ENCODE results near the gene REC114.
"Not testable (repeated sequence)": the region's sequence is repeated elsewhere in the genome, so short reads cannot be mapped to it uniquely, and the experiment has no call there.

REC114 gene

GRCh38 chr15:73575636-73576247 lies 132.8 kb downstream of the REC114 start:
- no peak for DNase-seq (ENCODE audit: low read depth)
- TF ChIP-seq CTCF (IDR thresholded peaks at IDR 0.05; ENCODE audit: control insufficient read depth, insufficient read depth, low read depth, low read length, missing control alignments): no peak
- no peak overlapping the region for H3K4me3 ChIP-seq (ENCODE audit: control insufficient read depth, low read depth, low read length)

- not testable (repeated sequence) for H3K4me3 ChIP-seq (ENCODE audit: control insufficient read depth, low read depth, low read length); DNase-seq (ENCODE audit: low read depth)
These were observed 134.6 kb downstream of the REC114 start for GRCh38 chr15:73577593-73577992.

- TF ChIP-seq CTCF (IDR thresholded peaks at IDR 0.05; ENCODE audit: control insufficient read depth, insufficient read depth, low read depth, low read length, missing control alignments): no peak
- no peak overlapping the region for H3K4me3 ChIP-seq (ENCODE audit: control insufficient read depth, low read depth, low read length)
- no peak for DNase-seq (ENCODE audit: low read depth)
These were observed 135.1 kb downstream of the REC114 start for GRCh38 chr15:73578026-73578425.

GRCh38 chr15:73582851-73583379 lies 140.0 kb downstream of the REC114 start:
- no peak for TF ChIP-seq CTCF (IDR thresholded peaks at IDR 0.05; ENCODE audit: control insufficient read depth, insufficient read depth, low read depth, low read length, missing control alignments)
- no peak overlapping the region for H3K4me3 ChIP-seq (ENCODE audit: control insufficient read depth, low read depth, low read length)
- DNase-seq (ENCODE audit: low read depth): no peak

- DNase-seq (ENCODE audit: low read depth): no peak
- H3K4me3 ChIP-seq (ENCODE audit: control insufficient read depth, low read depth, low read length): no peak overlapping the region
- TF ChIP-seq CTCF (IDR thresholded peaks at IDR 0.05; ENCODE audit: control insufficient read depth, insufficient read depth, low read depth, low read length, missing control alignments): no peak
These were observed 140.6 kb downstream of the REC114 start for GRCh38 chr15:73583544-73583943.

- no peak overlapping the region for H3K4me3 ChIP-seq (ENCODE audit: control insufficient read depth, low read depth, low read length)
- TF ChIP-seq CTCF (IDR thresholded peaks at IDR 0.05; ENCODE audit: control insufficient read depth, insufficient read depth, low read depth, low read length, missing control alignments): no peak
- no peak for DNase-seq (ENCODE audit: low read depth)
These were observed 141.9 kb downstream of the REC114 start for GRCh38 chr15:73584699-73585420.

All from AG09309 (cell line).